Astrocyte (in vitro differentiated cells and primary cell): ENCODE results near the gene VPS39. TPM values are rescaled to one million over a fixed set of nuclear protein-coding genes. Genes with fewer than 3 reads are reported as not detected.

ENCODE experiments used
- DNase-seq: peaks from one replicate; pipeline ENCODE4 v3.0.0-alpha.2; 2010; ENCODE audit warnings: low read depth
- FAIRE-seq: peaks from 2 replicates; lab custom pipeline; 2011; peaks lifted over from hg19 to GRCh38; lab: Jason Lieb, UNC
- H2AFZ ChIP-seq: 2 replicates; pipeline ENCODE4 v1.6.0; 2012; ENCODE audit warnings: low read depth, low read length, inconsistent platforms
- H3K27ac ChIP-seq: 2 replicates; pipeline ENCODE4 v1.5.1; 2011; ENCODE audit warnings: low read depth, low read length, inconsistent platforms
- H3K27me3 ChIP-seq: 2 replicates; pipeline ENCODE4 v1.6.0; 2011; ENCODE audit warnings: low read length, inconsistent platforms; ENCODE audit not compliant: insufficient read depth
- H3K36me3 ChIP-seq: 2 replicates; pipeline ENCODE4 v1.5.1; 2011; ENCODE audit warnings: low read length, inconsistent platforms; ENCODE audit not compliant: insufficient read depth
- H3K4me1 ChIP-seq: 2 replicates; pipeline ENCODE4 v1.5.1; 2011; ENCODE audit warnings: low read length, inconsistent platforms; ENCODE audit not compliant: insufficient read depth
- H3K4me2 ChIP-seq: 2 replicates; pipeline ENCODE4 v1.6.0; 2012; ENCODE audit warnings: low read length, inconsistent platforms
- H3K4me3 ChIP-seq: 2 replicates; pipeline ENCODE4 v1.5.1; 2011; ENCODE audit warnings: low read depth, mild to moderate bottlenecking, low read length, inconsistent platforms; ENCODE audit not compliant: insufficient read depth
- H3K79me2 ChIP-seq: 2 replicates; pipeline ENCODE4 v1.6.0; 2012; ENCODE audit warnings: mild to moderate bottlenecking, low read length, inconsistent platforms; ENCODE audit not compliant: insufficient read depth
- H3K9ac ChIP-seq: 2 replicates; pipeline ENCODE4 v1.6.0; 2012; ENCODE audit warnings: mild to moderate bottlenecking, low read length, inconsistent platforms
- H3K9me3 ChIP-seq: 2 replicates; pipeline ENCODE4 v1.5.1; 2012; ENCODE audit warnings: low read depth, mild to moderate bottlenecking, low read length, inconsistent platforms; ENCODE audit not compliant: insufficient read depth
- H4K20me1 ChIP-seq: 2 replicates; pipeline ENCODE4 v1.6.0; 2012; ENCODE audit warnings: low read length, inconsistent platforms; ENCODE audit not compliant: insufficient read depth
- H3K27ac Mint-ChIP-seq: one replicate; pipeline ENCODE4 v1.8.0; 2021; ENCODE audit warnings: mild to moderate bottlenecking, mixed read lengths; ENCODE audit not compliant: unreplicated experiment
- H3K27me3 Mint-ChIP-seq: one replicate; pipeline ENCODE4 v1.8.0; 2021; ENCODE audit warnings: low read depth, mixed read lengths; ENCODE audit not compliant: unreplicated experiment
- H3K36me3 Mint-ChIP-seq: one replicate; pipeline ENCODE4 v1.8.0; 2021; ENCODE audit warnings: low read depth, mixed read lengths; ENCODE audit not compliant: unreplicated experiment
- H3K4me1 Mint-ChIP-seq: one replicate; pipeline ENCODE4 v1.8.0; 2021; ENCODE audit warnings: low read depth, mixed read lengths; ENCODE audit not compliant: unreplicated experiment
- H3K4me3 Mint-ChIP-seq: one replicate; pipeline ENCODE4 v1.8.0; 2021; ENCODE audit warnings: mild to moderate bottlenecking, moderate library complexity, mixed read lengths; ENCODE audit not compliant: unreplicated experiment
- H3K9me3 Mint-ChIP-seq: one replicate; pipeline ENCODE4 v1.8.0; 2021; ENCODE audit warnings: mild to moderate bottlenecking, mixed read lengths; ENCODE audit not compliant: unreplicated experiment
- EZH2 ChIP-seq: IDR thresholded peaks from 2 replicates; pipeline ENCODE4 v1.6.1; 2012; ENCODE audit warnings: mild to moderate bottlenecking, low read length, inconsistent platforms; ENCODE audit not compliant: insufficient read depth
- total RNA-seq: library from RNA; stranded (reverse); gene quantifications from 2 replicates; pipeline ENCODE4 v1.2.1, GENCODE V29; 2021
- TF ChIP-seq, protein P1 (sequence below): IDR thresholded peaks from 2 replicates; pipeline ENCODE4 v1.5.1; 2011; ENCODE audit warnings: low read depth, mild to moderate bottlenecking, inconsistent platforms, low read length, moderate library complexity; ENCODE audit not compliant: insufficient read depth

The VPS39 gene
- total RNA-seq, 1 donor from 2014 or later: 60.6 TPM

DNA sequence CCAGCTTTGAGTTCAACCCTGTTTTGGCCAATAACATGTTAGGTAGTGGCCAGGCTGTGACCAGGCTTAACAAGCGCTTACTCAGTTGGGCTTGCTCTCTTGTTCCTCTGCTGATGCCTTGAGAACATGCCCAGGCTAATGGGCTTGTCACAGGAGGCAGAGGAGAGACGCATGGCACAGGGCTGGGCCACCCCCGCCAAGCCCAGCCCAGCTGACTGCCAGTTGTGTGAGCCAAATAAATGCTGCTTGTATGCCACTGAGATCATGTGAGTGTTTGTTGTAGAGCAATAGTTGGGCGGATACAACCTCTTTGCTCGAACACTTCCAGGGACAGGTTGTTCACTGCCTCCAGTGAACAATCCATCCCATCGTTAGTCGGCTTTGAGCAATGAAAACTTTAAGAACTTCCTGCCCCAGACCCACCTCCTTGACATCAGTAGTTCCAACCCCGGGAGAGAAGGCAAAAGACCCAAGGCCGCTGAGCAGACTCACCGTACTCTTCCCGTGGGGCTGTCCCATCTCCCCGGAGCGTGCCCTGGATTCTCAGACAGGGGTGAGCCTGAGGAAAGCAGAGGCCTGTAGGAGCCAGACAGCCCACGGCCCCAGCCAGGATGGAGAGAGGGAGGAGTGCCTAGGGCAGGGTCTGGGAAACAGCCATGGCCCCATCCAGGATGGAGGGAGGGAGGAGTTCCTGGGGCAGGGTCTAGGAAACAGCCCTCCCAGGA is 55.7 kb downstream of the VPS39 start:
- no peak overlapping the region for H3K4me3 Mint-ChIP-seq
- peaks cover 8% of the 10 kb centered on the region for H3K27me3 ChIP-seq
- H3K9me3 ChIP-seq: no peaks in the 10 kb centered on the region
- H3K79me2 ChIP-seq: no peaks in the 10 kb centered on the region
- DNase-seq: no peak
- no peak for FAIRE-seq
- no peak overlapping the region for H3K4me3 ChIP-seq
- TF ChIP-seq, protein P1, sequence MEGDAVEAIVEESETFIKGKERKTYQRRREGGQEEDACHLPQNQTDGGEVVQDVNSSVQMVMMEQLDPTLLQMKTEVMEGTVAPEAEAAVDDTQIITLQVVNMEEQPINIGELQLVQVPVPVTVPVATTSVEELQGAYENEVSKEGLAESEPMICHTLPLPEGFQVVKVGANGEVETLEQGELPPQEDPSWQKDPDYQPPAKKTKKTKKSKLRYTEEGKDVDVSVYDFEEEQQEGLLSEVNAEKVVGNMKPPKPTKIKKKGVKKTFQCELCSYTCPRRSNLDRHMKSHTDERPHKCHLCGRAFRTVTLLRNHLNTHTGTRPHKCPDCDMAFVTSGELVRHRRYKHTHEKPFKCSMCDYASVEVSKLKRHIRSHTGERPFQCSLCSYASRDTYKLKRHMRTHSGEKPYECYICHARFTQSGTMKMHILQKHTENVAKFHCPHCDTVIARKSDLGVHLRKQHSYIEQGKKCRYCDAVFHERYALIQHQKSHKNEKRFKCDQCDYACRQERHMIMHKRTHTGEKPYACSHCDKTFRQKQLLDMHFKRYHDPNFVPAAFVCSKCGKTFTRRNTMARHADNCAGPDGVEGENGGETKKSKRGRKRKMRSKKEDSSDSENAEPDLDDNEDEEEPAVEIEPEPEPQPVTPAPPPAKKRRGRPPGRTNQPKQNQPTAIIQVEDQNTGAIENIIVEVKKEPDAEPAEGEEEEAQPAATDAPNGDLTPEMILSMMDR: no peak
- TF ChIP-seq EZH2: no peak
- H3K9me3 Mint-ChIP-seq: no peaks in the 10 kb centered on the region
- H3K27me3 Mint-ChIP-seq: peaks cover 37% of the 10 kb centered on the region
- H3K36me3 ChIP-seq: no peaks in the 10 kb centered on the region
- no peaks in the 10 kb centered on the region for H3K36me3 Mint-ChIP-seq
- no peaks in the 10 kb centered on the region for H3K4me1 ChIP-seq
- H4K20me1 ChIP-seq: no peaks in the 10 kb centered on the region
- peaks cover 7% of the 10 kb centered on the region for H3K4me1 Mint-ChIP-seq
- H3K4me2 ChIP-seq: no peak overlapping the region
- no peak overlapping the region for H3K27ac Mint-ChIP-seq
- H2AFZ ChIP-seq: no peak overlapping the region
- H3K27ac ChIP-seq: no peak overlapping the region
- no peak overlapping the region for H3K9ac ChIP-seq

DNA sequence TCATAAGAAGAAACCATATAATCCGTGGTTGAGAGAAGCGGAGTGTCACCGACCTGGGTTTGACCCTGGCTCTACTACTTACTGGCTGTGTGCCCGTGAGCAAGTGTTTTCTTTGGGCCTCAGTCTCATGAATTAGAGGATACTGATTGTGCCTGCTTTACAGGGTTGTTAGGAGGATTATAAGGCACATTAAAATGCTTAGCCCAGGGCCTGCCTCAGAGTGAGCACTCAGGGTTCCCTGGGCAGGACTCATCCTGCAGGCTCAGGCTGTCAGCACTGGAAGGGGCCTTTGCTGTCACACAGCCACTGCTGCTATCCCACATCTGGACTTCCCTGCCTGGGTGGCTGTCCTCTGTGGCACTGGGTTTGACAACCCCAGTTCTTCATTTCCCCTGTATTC is 56.4 kb downstream of the VPS39 start:
- DNase-seq (no peak), FAIRE-seq (no peak)
- Mint-ChIP-seq H3K4me3 (no peak overlapping the region), H3K36me3 (no peaks in the 10 kb centered on the region), H3K27ac (no peak overlapping the region), H3K4me1 (peaks cover 7% of the 10 kb centered on the region), H3K9me3 (no peaks in the 10 kb centered on the region), H3K27me3 (peaks cover 37% of the 10 kb centered on the region)
- no peaks in the 10 kb centered on the region for H3K4me1 ChIP-seq
- H3K9ac ChIP-seq: no peak overlapping the region
- H3K9me3 ChIP-seq: no peaks in the 10 kb centered on the region
- no peaks in the 10 kb centered on the region for H4K20me1 ChIP-seq
- H3K79me2 ChIP-seq: no peaks in the 10 kb centered on the region
- H3K4me2 ChIP-seq: no peak overlapping the region
- H2AFZ ChIP-seq: no peak overlapping the region
- no peaks in the 10 kb centered on the region for H3K36me3 ChIP-seq
- H3K27me3 ChIP-seq: peaks cover 8% of the 10 kb centered on the region
- H3K27ac ChIP-seq: no peak overlapping the region
- no peak for TF ChIP-seq EZH2
- TF ChIP-seq, protein P1: no peak
- no peak overlapping the region for H3K4me3 ChIP-seq

DNA sequence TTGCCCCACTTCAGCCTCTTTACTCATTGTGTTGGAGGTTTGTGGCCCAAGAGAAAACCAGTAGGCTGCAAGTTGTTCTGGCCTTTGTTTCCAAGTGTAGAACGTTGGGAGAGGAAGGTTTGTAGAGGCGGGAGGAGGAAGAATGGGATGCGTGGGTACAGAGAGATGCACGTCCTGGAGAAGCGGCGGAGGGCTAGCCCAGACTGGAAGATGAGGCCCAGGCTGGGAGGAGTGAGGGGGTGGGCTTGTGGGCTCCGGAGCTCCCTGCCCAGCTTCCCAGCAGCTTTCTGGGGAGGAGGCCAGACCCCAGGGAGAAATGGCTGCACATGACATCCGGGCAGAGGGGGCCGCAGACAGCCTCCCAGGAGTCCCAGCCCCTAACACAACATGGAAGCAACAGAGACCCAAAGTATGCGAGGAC is 57.0 kb downstream of the VPS39 start:
- Histone ChIP-seq H3K79me2 (no peaks in the 10 kb centered on the region), H3K4me2 (no peak overlapping the region), H3K27me3 (peaks cover 8% of the 10 kb centered on the region), H3K9me3 (no peaks in the 10 kb centered on the region), H3K4me1 (no peaks in the 10 kb centered on the region), H3K36me3 (no peaks in the 10 kb centered on the region), H3K4me3 (no peak overlapping the region), H3K27ac (no peak overlapping the region), H2AFZ (no peak overlapping the region), H3K9ac (no peak overlapping the region), H4K20me1 (no peaks in the 10 kb centered on the region)
- TF ChIP-seq, protein P1: no peak
- TF ChIP-seq EZH2: no peak
- Mint-ChIP-seq H3K36me3 (no peaks in the 10 kb centered on the region), H3K4me3 (no peak overlapping the region), H3K9me3 (no peaks in the 10 kb centered on the region), H3K27ac (no peak overlapping the region), H3K27me3 (peaks cover 37% of the 10 kb centered on the region), H3K4me1 (peaks cover 5% of the 10 kb centered on the region)
- FAIRE-seq (no peak), DNase-seq (no peak)
